GM18907 (cell line): ENCODE data around the gene TNIP2.
A peak's percentile ranks its signal among the peaks of the same experiment; 100 is the strongest.
"Not testable (repeated sequence)": the region's sequence is repeated elsewhere in the genome, so short reads cannot be mapped to it uniquely, and the experiment has no call there.

Experiments used
- ATAC-seq: cut with Tn5 transposase; IDR thresholded peaks from one replicate; pipeline ENCODE4 v1.9.1; 2021; ENCODE audit warnings: mild to moderate bottlenecking, moderate library complexity; ENCODE audit not compliant: unreplicated experiment

TNIP2 gene

DNA sequence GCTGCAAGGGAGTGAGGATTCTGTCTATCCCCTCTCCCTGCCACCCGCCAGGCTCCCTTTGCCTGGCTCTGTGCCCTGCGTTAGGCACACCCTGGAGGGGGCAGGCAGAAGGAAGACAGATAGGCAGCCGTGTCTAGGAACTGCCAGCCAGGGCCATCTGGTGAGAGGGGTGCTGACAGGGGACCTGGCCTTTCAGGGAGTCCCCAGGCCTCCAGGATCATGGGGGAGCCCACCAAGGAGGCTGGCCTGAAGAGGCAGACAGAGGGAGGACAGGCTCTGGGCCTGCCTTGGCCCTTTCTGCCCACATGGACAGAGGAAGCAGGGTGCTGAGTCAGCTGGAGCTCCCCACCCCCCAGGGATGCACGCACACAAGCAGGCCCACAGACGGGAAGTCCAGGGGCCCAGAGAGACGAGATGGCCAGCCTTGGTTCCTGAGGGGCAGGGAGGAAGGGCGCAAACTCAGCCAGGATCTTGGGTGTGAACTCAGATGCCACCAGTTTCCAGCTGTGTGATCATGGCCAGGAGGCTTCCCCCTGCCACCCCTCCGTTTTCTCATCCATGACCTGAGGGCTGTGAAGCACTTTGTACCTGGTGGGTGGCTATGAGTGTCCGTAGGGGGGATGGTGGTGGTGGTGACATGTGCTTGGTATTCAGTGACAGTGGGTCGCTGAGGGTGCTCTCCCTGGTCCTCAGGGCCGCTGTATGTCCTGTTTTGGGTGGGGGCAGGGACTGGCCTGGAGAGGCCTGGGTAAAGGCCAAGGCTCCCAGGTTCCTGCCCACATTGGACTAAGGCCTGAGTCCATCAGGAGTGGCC is 38.6 kb upstream of the TNIP2 start:
- ATAC-seq, result no peak

DNA sequence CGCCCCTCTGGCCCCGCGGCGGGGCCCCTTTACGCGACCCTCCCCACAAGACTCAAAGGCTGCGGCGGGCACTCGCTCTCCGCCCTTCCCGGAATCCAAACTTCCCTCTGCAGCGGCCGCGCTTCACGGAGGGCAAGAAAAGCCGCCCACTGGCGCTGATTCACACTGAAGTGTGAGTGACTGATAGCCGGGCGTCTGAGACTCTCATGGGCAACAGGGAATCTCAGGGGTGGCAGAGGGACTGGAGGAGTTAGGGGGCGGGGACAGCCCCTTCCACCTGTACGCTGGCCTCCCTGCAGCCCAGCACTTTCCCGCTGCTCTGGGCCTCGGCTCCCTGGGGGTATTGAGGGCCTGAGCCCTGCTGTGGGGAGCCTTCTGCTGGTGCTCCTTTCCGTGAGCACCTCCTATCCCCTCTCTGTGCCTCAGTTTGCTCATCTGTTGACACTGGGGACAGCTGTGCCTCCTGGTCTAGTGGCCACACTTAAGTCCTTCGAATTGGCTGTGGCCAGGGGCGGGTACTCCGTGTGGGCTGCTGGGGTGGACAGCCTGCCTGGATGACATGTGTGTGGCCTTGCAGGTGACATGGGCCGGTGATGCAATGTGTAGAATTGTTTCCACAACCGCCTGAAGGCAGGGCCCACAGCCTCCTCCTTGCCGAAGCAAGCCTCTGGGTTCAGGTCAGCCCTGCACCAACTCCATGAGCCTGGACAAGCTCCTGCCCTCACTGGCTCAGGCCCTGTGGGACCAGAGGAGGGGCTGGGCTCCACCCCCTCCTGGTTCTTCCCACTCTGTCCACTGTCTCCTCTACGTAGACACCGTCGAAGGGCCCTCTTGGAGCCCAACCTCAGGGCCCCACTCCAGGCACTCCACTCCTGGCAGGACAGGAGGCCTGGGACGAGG is 37.7 kb upstream of the TNIP2 start:
- no peak for ATAC-seq

DNA sequence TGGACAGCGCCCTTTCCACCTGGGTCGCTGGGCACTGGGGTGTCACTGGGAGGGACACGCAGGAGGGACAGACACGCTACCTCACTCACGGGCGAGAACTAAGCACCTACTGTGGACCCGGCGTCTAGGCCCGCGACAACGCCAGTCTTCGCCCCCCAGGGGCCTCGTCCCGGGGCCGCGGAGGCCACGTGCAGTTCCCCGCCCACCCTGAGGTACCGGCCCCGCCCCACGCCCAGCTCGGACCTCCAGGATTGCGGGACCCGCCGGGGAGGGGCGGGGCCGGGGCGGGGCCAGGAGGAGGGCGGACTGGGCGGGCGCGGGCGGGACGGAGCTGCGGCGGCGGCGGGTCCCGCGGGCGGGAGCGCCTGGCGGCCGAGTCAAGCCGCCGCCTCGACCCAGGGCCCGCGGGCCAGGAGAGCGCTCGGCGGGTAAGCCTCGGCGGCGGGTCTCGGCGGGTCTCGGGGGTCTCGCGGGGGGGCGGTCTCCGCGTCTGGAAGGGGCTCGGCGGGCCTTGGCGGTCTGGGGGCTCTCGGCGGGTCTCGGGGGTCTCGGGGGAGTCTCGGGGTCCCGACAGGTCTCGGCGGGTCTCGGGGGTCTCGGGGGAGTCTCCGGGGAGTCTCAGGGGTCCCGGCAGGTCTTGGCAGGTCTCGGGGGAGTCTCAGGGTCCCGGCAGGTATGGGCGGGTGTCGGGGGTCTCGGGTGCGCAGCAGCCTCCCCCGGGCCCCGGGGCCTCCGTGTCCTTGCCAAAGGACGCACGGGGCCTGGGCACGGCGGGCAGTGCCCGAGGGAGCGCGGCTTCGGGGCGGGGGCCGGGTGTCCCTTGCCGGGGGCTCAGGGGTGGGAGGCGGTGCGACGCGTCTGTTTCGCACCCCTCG is 36.8 kb upstream of the TNIP2 start, which contains the start of gene SH3BP2:
Gene SH3BP2 (plus strand): TSS at position 375 of the 875 bp plus-strand sequence. CDS start 27,533 bp downstream, outside the sequence.
- no peak for ATAC-seq

DNA sequence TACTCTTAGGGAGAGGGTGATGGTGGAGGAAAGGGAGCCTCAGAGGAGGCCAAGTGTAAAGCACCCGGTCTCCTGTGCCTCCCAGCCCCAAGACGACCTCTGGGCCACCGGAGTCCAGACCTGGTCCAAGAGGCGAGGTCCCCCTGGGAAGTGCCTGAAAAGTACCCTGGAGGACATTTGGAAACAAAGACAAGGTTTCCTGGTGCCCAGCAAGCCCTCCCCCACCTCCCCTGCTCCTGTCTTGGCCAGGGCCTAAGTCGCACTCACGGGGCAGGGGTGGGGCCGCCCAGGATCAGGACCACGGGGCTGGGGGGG is 36.2 kb upstream of the TNIP2 start:
- ATAC-seq, result no peak

DNA sequence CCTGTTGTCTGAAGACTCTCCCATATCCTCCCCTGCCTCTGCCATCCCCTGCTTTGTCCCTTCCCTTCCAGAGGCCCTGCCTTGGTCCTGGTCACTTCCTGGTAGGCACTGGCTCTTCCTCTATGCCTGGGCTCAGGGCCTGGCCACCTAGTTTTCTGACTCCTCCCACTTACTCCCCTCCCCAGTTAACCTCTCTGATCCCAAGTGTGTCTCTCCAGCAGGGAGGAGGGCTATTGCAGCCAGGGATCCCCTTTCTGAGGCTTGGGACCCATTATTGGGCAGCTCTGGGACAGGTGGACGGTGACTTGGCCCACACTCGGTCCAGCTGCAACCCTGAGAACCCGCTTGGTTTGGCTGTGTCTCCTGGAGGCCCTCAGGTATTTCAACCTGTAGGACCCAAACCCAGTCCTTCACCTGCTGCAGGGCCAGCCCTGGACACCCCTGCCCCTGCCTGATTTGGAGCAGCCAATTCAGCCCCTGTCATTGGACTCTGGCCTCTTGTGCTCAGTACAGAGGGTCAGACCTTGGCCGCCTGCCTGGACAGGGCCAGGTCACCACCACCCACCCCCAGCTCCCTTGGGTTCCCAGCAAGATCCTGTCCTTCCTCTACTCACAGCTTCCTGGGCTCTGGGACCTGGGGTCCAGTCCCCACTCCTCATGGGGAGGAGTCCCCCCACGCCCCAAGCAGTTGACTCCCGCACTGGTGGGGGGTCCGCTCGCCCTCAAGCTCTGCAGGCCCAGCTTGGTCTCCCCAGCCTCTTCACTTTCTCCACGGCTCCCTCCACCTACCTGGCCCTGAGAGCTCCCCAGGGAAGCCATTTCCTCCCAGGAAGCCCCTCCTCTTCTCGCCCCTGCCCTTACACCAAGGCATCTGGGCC is 35.6 kb upstream of the TNIP2 start:
- ATAC-seq, result no peak

DNA sequence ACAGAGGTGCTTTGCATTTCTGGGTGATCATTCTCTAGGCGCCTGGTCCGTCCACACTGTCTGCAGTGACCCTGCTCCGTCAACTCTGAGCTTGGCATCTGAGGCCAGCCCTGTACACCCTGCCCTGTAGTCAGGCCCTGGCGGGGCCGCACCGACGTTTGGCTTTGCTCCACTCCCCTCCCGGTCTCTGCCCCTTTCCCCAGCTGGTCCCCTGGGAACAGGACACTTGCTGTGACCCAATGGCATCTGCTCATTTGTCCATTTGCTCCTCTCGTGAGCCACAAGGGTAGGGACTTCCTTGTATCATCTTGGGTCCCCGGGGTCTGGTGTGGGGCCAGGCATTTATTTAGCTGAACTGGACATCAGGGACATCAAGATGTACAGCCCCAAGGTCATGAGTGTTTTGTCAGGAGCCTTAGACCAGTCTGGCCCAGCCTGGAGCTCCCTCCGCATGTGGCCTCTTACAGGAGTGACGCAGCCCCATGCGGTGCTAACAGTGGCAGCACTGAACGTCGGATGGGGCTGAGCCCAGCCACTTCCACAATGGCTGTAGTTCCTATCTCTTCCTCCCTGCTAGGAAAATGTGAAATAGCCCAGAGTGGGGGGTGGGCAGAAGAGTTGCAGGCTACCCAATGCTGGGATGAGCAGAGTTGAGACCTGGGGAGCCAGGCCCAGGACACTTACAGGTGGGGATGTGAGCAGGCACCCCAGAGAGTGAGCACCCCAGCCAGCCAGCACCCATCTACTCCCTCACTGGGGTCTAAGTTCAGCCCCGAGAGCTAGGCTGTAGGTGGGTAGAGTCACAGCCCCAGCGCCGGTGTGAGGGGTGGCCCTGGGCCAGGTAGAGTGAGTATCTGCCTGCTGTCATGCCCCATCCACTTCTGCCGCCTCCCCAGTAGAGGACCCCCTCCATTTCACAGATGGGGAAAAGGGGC is 34.7 kb upstream of the TNIP2 start:
- ATAC-seq, result no peak

DNA sequence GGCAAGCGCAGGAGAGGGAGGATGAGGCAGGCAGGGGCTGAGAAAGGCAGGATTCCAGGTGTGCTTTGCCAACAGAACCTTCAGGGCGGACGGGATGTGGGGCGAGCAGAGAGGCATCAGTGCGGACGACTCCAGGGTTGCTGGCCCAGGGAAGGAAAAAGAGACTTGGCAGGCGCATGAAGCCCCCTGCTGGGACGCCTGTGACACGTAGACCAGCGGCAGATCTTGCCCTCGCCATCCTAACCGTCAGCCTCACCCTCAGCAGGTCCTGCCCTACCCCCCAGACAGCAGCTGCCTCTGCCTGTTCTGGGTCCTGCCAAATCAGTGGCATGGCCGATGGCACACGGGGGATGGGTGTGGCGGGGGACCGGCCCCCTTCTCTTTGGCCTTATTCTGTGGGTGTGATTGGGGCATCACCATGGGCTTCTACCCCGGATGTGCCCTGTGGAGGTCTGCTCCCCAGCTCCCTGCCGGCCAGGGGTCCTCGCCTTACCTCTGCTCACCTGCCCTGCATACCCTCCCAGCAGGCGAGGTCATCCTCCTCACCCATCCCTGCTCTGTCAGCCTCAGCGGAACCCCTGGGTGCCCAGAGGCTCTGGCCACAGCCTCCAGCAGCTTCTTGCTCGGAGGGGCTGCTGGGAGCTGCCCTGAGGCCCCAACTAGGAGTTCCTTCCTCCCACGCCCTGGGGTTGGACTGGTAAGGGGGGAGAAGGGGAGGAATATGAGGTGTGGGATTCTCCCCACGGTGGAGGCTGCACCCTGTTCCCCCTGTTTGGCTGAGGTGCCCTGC is 33.9 kb upstream of the TNIP2 start:
- ATAC-seq, result no peak

DNA sequence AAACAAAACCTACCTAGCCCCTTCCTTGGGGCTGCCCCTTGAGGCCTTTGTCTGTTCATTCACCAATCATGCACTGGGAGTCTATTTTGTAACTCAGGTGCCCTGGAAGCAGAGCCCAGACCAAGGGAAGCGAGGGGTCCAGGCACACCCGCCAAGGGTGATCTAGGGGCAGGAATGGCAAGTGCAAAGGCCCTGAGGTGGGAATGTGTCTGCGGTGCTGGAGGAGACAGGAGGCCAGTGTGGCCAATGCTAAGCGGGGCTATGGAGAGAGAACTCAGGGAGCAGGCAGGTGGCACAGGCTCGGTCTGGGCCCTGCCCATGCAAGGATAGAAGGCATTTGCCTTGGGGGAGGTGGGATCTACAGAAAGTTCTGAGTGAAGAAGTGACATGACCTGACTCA is 33.2 kb upstream of the TNIP2 start:
- ATAC-seq, result no peak

DNA sequence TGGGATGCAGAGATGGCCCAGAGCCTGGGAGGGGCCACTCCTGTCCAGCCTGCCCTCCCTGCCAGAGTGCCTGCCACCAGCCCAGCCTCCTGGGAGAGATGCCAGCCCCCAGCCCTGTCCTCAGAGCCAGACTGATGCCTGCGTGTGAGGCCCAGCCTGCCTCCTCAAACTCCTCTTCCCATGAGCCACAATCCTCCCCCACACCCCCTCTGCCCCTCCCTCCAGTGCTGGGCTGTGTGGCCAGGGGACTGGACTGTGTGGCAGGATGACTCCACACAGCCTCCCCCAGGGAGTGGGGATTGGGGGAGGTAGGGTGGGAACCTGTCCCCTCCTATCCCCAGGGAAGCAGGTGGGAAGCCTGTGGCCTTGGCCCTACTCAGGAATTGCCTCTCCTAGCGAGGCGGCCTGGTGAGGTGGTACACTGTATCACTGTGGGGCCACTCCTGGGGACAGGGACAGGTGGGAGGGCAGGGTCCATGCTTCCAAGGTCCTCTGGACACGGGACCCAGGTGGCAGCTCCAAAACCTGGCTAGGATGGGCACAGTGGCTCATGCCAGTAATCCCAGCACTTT is 32.5 kb upstream of the TNIP2 start:
- ATAC-seq, result no peak

DNA sequence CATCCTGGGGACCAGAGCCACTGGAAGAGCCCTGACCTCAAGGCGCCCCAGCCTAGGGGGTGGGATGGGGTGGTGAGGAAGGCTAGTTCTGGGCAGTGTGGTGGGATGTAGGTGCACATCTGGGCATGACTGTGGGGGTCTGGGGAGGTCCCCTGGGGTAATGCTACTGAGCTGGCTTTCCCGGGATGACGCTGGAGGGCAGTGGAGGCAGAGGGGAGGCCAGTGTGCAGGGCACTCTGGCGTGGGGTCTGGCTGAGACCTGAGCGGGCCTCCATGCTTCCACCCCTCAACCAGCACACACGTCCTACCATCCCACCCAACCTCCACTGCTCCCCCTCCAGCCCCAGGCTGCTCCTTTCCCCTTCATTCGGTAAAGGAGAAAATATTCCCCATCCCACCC is 32.0 kb upstream of the TNIP2 start:
- ATAC-seq, result peak; percentile 2

DNA sequence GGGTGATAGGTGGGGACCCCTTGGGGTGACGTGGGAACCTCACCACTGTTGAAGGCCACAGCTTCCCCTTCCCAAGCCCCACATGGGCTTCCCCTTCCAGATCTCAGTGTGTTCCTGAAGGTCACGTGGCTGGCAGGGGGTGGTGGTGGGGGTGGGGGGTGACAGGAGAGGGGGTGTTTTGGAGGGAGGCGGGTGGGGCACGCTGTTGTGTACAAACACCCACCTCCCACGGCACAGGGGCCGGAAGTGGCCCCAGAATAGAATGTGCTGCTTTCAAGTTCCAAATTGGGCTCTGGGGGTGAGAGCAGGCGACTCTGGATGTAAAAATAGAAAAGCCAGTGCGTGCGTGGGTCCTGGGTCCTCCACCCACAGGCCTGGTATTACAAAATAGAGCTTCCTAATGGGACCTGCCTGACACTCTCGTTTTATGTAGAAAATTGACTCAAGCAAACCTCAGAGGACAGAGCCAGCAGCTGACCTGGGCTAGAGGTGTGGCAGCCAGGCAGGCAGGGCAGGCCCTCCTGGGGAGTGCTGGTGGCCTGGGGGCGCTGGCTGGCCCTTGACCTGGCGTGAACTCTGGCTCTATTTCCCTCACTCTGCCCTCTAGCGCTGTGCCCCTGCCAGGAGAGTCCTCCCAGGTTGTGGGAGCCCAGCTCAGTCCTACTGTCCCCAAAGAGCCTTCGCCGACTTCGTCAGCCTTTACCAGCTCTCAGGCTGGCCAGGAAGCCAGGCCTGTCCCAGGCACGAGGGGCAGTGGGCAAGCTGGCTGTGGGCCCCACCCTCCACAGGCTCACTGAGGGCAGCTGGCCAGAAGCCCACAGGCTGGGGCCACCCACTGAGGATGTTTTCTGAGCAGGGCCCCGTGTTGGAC is 31.3 kb upstream of the TNIP2 start:
- ATAC-seq, result peak; percentile 62

DNA sequence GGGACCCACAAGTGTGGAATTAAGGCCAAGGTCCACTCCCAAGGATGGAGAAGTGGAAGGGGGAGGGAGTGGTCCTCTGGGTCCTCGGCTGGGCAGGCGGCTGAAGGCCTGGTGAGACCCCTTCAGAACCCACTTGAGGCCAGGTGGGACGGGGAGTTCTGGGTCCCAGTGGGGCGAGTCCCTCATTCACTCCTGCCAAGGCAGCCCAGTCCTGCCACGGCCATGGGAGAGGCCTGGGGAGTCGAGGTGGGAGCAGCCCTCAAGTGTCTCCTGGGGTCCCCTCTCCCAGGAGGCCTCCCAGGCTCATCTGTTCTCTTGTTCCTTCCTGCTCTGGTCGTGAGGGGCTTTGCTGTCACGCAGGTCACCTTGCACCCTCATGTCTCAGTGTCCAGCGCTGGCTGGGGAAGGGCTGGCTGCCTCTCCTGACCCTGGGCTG is 30.7 kb upstream of the TNIP2 start:
- ATAC-seq, result peak; percentile 9

DNA sequence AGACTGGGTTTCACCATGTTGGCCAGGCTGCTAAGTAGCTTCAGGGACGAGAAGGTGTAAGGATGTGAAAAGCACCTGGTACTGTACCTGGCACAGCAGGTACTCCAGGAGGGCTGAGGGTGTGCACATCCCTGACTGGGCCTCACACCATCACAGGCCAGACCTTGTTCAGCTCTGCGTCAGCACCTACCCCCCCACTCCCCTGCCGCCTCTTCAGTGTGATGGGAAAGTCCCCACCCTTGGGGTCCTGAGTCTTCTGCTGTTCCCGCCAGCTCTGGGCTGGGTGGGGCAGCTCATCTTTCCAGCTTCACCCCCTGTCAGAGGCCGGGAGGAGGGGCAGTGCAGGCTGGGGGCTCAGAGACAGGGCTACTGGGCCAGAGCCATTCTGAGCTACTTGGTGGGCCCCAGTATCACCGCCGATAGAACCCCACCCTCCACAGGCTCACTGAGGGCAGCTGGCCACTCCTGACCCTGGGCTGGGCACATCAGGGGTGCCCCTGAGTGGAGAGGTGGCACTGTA is 30.1 kb upstream of the TNIP2 start:
- peak; percentile 28 for ATAC-seq

DNA sequence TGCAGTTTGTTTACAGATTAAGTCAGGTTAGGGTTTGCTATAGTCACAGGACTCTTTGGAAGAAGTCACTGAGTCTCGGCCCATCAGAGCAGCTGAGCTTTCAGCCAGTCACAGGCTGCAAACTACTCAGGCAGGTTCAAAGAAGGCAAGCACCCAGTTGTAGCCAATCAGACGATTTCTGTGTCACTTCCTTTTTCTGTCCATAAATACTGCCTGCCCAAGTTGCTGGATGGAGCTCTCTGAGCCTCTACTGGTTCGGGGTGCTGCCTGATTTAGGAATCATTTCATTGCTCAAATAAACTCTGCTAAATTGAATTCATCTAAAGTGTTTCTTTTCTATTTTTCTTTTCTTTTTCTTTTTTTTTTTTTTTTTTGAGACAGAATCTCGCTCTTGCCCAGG is 29.5 kb upstream of the TNIP2 start:
- ATAC-seq, result no peak

DNA sequence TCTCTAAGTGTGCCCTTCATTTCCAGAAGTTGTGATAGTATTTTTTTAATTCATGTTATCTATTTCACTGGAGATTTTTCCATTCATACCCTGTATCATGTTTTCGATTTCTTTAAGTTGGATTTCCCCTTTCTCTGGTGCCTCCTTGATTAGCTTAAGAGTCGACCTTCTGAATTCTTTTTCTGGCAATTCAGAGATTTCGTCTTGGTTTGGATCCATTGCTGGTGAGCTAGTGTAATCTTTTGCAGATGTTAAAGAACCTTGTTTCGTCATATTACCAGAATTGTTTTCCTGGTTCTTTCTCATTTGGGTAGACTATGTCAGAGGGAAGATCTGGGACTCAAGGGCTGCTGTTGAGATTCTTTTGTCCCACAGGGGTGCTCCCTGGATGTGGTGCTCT is 27.7 kb upstream of the TNIP2 start:
- no peak for ATAC-seq

DNA sequence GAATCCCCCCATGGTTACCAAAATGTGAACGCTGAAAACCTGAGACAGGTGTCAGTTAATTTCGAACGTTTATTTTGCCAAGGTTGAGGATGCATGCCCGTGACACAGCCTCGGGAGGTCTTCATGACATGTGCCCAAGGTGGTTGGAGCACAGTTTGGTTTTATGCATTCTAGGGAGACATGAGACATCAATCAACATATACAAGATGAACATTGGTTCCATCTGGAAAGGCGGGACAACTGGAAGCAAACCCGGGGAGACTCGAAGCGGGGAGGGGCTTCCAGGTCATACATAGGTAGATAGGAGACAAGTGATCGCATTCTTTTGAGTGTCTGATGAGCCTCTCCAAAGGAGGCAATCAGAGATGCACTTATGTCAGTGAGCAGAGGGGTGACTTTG is 25.8 kb upstream of the TNIP2 start:
- no peak for ATAC-seq

DNA sequence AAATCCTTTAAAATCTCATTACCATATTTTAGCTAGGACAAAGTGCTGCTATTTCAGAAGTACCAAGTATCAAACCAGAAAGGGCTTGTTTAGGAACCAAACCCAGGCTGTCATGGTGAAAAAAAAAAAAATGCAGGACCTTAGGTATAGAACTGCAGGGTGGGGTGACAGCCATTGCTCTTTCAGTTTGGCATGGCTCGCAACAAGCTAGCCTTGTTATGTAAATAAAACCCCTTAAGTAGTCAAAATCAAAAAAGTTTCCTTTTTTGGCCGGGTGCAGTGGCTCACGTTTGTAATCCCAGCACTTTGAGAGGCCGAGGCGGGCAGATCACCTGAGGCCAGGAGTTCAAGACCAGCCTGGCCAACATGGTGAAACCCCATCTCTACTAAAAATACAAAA is 24.5 kb upstream of the TNIP2 start:
- ATAC-seq, result not testable (repeated sequence)
